HG03066 (cell line): Measurements from ENCODE around the gene USP7.

ENCODE experiments used
- ATAC-seq: cut with Tn5 transposase; IDR thresholded peaks from one replicate; pipeline ENCODE4 v1.9.1; 2021; ENCODE audit warnings: low read depth; ENCODE audit not compliant: unreplicated experiment

Gene USP7

DNA sequence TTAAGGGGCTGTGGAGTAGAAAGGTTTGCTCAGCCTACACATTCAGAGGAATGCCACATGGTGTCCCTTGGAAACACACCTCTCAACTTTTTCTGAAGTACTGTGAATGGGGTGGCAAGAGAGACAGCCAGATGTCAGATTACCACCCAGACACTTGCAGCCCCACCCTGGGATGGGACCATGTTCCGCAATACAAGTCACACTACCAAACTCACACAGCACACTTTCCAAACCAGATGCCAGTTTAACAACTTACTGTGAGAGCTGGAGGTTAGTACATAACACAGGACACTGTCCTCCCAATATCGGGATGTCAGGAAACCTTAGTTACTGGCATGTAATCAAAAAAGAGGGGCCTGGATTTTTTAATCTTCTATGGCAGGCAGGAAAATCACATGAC lies 7.9 kb downstream of the USP7 start:
- no peak for ATAC-seq

DNA sequence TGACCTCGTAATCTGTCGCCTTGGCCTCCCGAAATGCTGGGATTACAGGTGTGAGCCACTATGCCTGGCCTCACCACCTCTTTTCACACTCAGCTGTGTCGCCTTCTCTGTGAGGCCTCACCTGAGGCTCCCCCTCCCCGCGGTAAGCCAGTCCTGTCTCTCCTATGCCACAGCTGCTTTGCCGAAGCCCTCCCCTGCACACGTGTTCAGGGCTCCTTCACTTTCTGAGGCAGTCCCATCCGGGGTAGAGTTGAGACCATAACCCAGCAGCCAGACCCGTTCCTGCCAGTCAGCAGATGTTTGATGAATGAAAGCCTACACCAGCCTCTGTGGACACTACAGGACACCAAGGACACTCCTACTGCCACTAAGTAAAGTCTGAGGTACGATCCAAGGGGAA lies 10.6 kb downstream of the USP7 start:
- no peak for ATAC-seq

GRCh38 chr16:8952281-8952751 lies 11.4 kb downstream of the USP7 start:
- ATAC-seq: no peak

DNA sequence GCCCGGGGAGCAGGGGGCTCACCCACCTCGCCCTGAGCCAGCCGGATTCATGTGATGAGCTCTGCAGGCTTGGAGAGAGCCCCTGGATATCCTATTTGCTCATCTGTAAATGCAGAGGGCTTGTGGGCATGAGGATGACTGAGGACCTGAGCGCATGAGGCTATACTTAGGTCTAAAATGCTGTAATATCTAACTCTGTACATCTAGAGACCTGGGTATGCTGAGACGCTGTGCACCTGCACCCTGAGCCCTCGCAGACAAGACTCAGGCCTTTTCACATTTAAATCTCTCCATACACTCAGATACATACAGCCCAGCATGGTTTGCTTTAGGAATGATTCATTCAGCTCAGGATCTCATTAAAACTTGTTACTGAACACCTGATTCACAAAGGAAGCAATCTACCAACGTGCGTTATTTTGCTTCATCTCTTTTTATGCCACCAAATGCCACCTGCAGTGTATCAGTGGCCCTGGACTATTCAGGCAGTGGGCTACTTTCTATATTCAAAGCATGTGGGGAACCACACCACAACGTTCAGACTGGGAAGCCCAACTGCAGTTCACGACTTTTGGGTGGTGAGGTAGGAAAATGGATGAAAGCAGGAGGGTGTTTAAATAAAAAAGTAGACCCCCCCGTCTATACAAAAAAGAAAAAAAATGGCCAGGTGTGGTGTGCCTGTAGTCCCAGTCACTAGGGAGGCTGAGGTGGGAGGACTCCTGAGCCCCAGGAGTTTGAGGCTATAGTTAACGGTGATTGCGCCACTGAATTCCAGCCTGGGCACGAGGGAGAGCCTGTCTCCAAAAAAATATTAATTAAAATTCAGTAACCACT lies 12.0 kb downstream of the USP7 start:
- ATAC-seq: no peak

DNA sequence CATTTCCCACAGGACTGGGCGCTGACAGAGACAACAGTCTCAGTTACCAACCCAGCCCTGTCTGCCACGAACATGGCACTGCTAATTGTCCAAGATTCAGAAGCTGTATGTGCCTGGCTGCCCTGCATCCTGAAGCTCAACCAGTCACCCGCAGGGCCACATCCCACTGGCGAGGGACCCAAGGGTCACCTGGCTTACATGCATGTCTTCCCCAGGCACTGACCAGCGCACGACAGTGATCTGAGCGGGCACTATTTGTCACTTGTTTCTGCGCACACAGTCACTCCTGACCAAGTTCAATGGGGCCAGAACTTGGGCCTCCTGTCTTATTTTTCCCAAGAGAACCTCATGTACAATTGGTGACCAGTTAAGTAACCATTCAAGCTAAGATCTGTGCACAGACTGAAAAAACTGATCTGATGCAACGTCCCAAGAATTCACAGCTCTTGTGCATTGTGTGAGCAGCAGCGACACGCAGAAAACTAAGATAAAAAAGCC lies 13.1 kb downstream of the USP7 start:
- no peak for ATAC-seq

- ATAC-seq: no peak
Measured at GRCh38 chr16:8949536-8950418, 13.9 kb downstream of the USP7 start.

- ATAC-seq: no peak
Measured at GRCh38 chr16:8948831-8949230, 14.9 kb downstream of the USP7 start.

- no peak for ATAC-seq
Measured at GRCh38 chr16:8948069-8948593, 15.6 kb downstream of the USP7 start.

DNA sequence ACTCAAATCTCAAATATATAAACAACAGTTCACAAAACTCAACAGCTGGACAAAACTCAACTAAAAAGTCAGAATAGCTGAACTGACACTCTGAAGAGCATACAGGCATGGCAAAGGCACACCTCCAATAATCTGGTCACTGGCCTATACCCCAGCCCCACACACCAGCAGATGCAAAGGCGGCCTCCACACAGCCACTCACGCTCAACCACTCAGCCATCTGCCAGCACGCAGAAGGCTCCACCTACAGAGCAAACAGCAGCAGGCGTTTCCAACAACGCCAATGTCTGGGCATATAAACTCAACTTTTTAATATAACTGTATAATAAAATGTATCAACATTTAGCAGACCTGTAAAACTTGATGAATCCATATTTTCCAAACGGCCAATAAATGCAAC lies 17.2 kb downstream of the USP7 start:
- ATAC-seq: no peak

- no peak for ATAC-seq
Measured at GRCh38 chr16:8945626-8946296, 17.9 kb downstream of the USP7 start.

- peak; percentile 69 for ATAC-seq
Measured at GRCh38 chr16:8943966-8944759, 19.5 kb downstream of the USP7 start.

DNA sequence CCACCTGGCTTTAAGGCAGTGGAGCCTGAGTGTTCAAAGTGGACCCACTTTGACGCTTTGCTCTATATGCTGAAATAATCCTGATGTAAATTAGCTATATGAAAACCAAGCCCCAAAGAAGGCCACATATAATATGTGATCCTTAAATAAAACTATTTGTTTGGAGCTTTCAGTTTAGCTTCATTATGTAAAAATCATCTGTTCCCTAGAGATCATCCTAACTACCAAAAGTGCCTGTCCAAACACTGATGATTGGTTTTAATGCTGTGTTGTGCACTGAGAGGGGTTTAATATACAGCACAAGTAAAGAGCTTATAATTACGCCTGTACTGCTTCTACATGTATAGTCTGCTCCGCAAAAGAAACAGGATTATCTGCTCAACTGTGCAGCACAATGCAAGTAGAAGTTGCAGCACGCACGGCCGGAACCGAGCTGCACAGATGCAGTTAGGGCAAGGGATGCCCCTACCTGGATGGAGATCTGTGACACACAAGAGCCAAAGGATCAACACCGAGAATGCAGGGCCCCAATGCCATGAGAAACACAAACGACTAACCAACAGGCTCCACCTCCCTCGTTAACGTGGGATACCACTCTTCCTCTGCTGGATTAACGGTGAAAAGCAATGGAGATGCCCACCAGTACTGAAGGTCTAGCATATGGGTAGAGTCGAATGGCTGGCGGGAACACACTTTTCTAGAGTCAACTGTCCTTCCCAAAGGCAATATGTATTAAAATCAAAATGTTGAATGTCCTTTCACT lies 20.5 kb downstream of the USP7 start:
- ATAC-seq: no peak

GRCh38 chr16:8941718-8942344 lies 21.9 kb downstream of the USP7 start:
- no peak for ATAC-seq

DNA sequence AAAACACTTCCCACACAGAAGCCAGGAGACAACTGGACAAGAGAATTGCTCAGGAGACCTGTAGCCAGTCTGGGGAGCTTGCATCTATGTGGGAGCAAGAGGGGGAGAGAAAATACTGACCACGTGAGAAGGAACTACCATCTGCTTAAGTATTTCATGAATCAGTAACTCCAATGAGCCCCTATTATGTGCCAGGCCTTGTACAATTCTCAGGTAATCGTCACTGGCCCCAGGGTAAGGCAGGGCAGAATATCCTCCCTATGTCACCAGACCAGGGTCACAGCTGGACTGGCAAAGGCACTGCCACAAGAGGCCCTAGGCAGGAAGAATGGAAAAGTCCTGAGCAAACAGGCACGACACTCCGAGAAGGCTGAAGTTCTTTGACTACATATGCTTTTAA lies 25.9 kb downstream of the USP7 start:
- ATAC-seq: no peak

GRCh38 chr16:8936421-8936820 lies 27.3 kb downstream of the USP7 start:
- no peak for ATAC-seq

DNA sequence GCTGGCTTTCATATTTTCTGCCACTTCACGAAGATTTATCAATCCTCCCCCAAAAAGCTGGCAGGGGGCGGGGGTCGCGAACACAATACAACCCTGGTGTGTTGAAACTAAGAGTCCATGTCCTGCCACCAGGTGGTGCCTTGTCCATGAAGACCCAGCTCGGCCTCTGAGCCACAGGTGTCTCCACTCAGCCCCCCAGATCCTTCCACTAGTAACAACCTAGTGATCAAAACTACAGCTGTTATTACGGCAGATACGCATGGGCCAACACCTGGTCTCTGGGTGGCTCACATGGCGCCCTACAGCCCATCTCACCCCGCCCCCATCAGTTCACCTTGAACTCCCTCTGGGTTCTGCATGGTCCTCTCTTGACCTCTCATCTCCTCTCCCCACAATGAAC lies 27.7 kb downstream of the USP7 start:
- no peak for ATAC-seq

DNA sequence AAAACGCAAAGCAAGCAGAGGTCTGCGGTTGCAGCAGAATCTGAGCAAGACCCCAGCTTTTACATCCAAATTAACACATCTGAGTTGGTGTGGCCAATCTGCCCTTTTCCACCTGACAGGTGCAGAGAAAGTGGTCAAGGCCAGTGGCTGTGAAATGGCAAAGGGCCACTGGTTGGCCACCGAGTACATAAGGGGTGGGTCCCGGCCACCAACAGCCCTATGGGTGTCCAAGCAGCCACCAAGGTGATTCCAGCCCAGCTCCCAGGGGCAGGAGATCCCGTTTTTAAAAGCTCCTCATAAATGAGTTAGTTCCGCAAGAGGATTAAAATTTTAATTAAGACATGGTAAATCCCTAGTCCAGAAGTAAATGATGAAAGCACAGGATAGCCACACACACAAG lies 29.1 kb downstream of the USP7 start:
- no peak for ATAC-seq

DNA sequence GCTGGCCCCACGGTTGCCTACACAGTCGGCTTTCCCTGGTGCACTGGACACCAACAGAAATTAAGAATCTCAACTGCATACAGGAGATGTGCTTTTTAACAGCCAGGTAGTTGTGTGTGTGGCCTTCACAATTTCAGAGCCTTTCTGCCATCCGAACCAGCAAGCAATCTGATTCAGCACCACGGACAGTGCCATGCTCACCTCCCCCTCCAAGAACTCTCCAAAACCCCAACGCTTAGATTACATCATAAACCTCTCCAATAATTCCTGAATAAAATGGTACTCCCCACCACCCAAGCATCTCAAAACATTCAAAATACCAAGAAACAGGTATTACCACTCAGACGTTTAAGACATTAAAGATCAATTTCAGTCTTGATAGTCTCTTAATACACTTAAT lies 31.8 kb downstream of the USP7 start:
- ATAC-seq: no peak
